HTR-8/SVneo (cell line): ENCODE data around the gene TMPRSS11D.

Experiments used
- DNase-seq: peaks from one replicate; pipeline ENCODE4 v3.0.0; 2011; ENCODE audit warnings: low spot score, mixed read lengths; ENCODE audit not compliant: insufficient read length
- FAIRE-seq: peaks from 2 replicates; lab custom pipeline; 2011; peaks lifted over from hg19 to GRCh38; lab: Jason Lieb, UNC

The TMPRSS11D gene

GRCh38 chr4:67779631-67780030 is 104.2 kb downstream of the TMPRSS11D start:
- DNase-seq, result no peak
- FAIRE-seq, result no peak

- no peak for FAIRE-seq
- no peak for DNase-seq
These were observed 107.1 kb downstream of the TMPRSS11D start for GRCh38 chr4:67776746-67777145.
